Posterior vena cava (tissue), 2 donors: ENCODE data around the gene SIN3B. TPM values are rescaled to one million over a fixed set of nuclear protein-coding genes. Genes with fewer than 3 reads are reported as not detected.

Experiments
- DNase-seq: peaks from one replicate; pipeline ENCODE4 v3.0.0-alpha.2; 2020; ENCODE audit warnings: low spot score
- intact Hi-C, 2 donors: fragments of 100-400 bp; cut with DNase I; formaldehyde crosslinking; loops; one replicate each; pipeline versions ENCODE4 v1.14.1 to v1.14.2; 2022 to 2023
- total RNA-seq, 2 donors: library from RNA; stranded (reverse); fragmentation: NEBNext Ultra II Directional; extraction: Animal tissue kit (Norgen Biotek cat#: 25700); gene quantifications; one replicate each; pipeline ENCODE4 v1.2.1, GENCODE V29; 2021
- donor health status: DM: yes; HTN: yes; CAD: no.
- donor health status: DM: yes; HTN: yes; CAD: no.

The SIN3B gene
- total RNA-seq, 2 donors from 2014 or later, result 34.6 to 36.5 TPM

DNA sequence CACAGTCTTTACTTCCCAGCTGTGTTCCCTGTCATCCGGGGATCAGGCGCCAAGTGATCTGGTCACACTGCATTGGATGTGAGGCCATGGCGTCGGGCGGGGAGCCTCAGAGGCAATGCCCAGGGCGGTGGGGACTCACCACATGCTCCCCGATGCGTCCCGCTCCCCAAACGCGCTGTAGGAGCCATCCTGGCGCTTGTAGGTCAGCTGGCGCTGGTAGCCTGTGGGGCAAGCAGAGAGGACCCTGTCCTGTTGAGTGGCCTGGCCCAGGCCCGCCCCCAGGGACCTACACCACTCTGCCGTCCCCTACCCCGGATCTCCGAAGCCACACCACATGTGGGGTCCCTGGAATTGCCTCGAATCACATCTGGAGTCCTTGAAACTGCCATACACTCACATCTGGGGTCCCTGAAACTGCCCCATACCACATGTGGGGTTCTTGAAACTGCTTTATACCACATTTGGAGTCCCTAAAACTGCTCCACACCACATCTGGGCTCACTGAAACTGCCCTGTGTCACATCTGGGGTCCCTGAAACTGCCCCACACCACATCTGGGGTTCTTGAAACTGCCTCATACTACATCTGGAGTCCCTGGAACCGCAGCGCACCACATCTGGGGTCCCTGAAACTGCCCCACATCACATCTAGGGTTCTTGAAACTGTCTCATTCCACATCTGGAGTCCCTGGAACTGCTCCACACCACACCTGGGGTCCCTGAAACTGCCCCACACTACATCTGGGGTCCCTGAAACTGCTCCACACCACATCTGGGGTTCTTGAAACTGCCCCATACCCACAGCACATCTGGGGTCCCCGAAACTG, 92.8 kb downstream of the SIN3B start:
- intact Hi-C loops, result no loop called here
- DNase-seq, result peak; percentile 68

DNA sequence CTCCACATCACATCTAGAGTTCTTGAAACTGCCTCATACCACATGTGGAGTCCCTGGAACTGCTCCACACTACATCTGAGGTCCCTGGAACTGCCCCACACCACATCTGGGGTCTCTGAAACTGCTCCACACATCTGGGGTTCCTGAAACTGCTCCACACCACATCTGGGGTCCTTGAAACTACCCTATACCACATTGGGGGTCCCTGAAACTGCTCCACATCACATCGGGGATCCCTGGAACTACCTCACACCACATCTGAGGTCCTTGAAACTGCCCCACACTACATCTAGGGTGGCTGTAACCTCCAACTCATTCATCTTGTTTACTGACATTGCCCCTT, 93.4 kb downstream of the SIN3B start:
- intact Hi-C loops, result no loop called here
- no peak for DNase-seq

DNA sequence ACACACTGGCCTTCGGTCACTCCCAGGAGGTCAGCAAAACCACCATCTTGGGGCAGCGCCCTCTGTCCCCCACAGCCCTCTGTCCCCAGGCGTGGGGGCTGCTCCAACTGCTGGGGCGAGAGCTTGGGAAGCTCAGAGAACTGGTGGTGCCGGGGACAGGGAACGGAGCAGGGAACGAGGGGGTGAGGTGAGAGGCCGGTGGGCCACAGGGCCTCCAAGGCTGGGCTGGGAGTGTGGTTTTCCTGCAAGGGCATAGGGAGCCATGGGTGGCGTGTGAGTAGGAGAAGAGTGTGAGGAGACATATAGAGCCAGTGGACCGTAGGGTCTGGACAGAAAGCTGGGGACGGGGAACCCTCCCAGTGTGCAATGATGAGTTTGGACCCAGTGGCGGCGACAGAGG, 93.8 kb downstream of the SIN3B start:
- peak; percentile 60 for DNase-seq
- intact Hi-C loops, result no loop called here

DNA sequence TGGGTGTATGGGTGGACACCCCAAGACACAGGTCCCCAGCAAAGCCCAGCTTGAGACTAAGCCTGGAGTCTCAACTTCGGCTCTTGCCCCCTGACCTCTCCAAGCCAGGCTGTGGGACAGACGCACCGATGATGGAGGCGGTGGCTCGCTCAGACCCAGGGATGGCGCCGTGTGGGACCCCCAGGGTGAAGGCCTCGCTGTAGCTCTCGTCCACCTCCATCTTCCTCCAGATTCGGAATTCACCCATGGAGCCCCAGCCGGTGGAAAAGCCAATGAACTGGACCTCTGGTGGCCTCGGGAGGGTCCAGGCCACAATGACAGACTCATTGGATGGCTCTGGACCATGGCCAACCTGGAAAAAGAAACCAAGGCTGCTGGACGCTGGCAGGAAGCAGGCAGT, 98.7 kb downstream of the SIN3B start:
- DNase-seq, result peak; percentile 42

DNA sequence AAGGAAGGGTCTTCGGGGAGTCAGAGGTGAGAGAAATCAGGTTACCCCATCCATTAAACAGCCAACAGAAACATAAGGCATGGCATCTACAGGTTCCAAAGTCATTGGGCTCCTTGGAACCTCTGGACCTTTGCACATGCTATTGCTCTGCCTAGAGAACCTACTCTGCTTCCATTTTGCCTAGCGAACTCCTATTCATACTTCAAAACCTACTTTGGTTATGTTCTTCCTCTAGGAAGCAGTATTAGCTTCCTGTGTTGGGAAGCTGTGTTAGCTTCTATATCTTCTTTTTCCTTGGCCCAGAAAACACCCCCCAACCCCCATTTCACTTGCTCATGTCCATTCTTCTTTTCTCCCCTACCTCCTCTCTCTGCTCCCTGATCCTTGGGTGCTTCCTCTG, 99.2 kb downstream of the SIN3B start:
- intact Hi-C loops, result loop anchor here in 1 of 2 donors (5.0 kb wide), 1 partner anchor 684 kb away; no protein-coding TSS in a partner anchor
- no peak for DNase-seq

More for the DNA sequence above, 98.7 kb downstream of the SIN3B start:
- intact Hi-C loops, result loop anchor here in 1 of 2 donors (5.0 kb wide), 1 partner anchor 684 kb away; no protein-coding TSS in a partner anchor

DNA sequence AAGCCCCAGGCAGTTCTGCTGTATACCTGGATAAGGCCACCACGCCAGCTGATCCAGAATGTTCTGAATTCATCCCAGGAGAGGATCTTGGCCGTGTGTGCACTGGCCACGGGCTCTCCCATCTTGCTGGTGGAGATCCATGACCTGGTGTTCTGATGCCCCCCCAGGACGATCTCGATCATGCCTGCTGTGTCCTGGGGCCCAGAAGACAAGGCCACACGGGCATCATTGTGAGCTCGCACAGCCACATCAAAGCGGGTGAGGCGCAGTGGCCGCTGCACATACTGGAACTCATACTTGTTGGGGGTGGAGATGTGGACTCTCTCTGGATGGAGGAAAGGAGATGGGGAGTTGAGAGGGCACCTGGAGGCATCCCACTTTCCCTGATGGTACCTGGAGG, 99.7 kb downstream of the SIN3B start:
- intact Hi-C loops, result loop anchor here in 1 of 2 donors (5.0 kb wide), 1 partner anchor 683 kb away; no protein-coding TSS in a partner anchor
- DNase-seq, result peak; percentile 49

Other genes with a start within 250 kb of the SIN3B start
- gene MED26, start 201.2 kb upstream of the SIN3B start, total RNA-seq, result 1 to 10 TPM; 5.9 to 6.1 TPM
- 10 to 100 TPM; 42.4 to 61.8 TPM for gene SMIM7, start 169.3 kb upstream of the SIN3B start, total RNA-seq
- gene TMEM38A, start 168.3 kb upstream of the SIN3B start, total RNA-seq, result 1 to 10 TPM; 1.9 to 3.5 TPM
- under 1 TPM; 0.05 TPM for gene NWD1, start 109.6 kb upstream of the SIN3B start, total RNA-seq
- 1 to 10 TPM; 1.2 to 4.6 TPM for gene F2RL3, start 59.6 kb downstream of the SIN3B start, total RNA-seq
- 1 to 10 TPM; 6.2 to 6.3 TPM for gene CPAMD8, start 197.4 kb downstream of the SIN3B start, total RNA-seq
- gene HAUS8, start 246.1 kb downstream of the SIN3B start, total RNA-seq, result 1 to 10 TPM; 4.2 to 4.8 TPM
- 100 to 1,000 TPM; 103 to 106 TPM for gene MYO9B, start 246.4 kb downstream of the SIN3B start, total RNA-seq